Measurements from ENCODE around the gene SHANK2.

- TF ChIP-seq CTCF (IDR thresholded peaks at IDR 0.05; ENCODE audit: borderline replicate concordance, extremely low read depth, low read length, poor library complexity, severe bottlenecking) (no peak), EZH2 (IDR thresholded peaks at IDR 0.05; ENCODE audit: borderline replicate concordance, low read depth, low read length, severe bottlenecking) (no peak)
These were observed 31.2 kb downstream of the SHANK2 start for GRCh38 chr11:71221201-71221600.

All from DND-41 (cell line).